Measurements from ENCODE around the gene GREM1.

Gene GREM1

GRCh38 chr15:32698773-32699390 is 18.9 kb upstream of the GREM1 start:
- no peak for DNase-seq

GRCh38 chr15:32700501-32701150 is 17.2 kb upstream of the GREM1 start:
- no peak for DNase-seq

GRCh38 chr15:32701863-32702262 is 15.9 kb upstream of the GREM1 start:
- no peak for DNase-seq

- no peak for DNase-seq
Measured at GRCh38 chr15:32704395-32704981, 13.3 kb upstream of the GREM1 start.

- no peak for DNase-seq
Measured at GRCh38 chr15:32705446-32705845, 12.4 kb upstream of the GREM1 start.

- DNase-seq = no peak
Measured at GRCh38 chr15:32706704-32707103, 11.1 kb upstream of the GREM1 start.

GRCh38 chr15:32707436-32707835 is 10.4 kb upstream of the GREM1 start:
- DNase-seq = no peak

- DNase-seq = no peak
Measured at GRCh38 chr15:32709295-32710033, 8.3 kb upstream of the GREM1 start.

GRCh38 chr15:32715276-32715675 is 2.5 kb upstream of the GREM1 start:
- no peak for DNase-seq

GRCh38 chr15:32716216-32716914 is 1.4 kb upstream of the GREM1 start:
- no peak for DNase-seq

- no peak for DNase-seq
Measured at GRCh38 chr15:32716915-32717425, 834 bp upstream of the GREM1 start.

GRCh38 chr15:32718227-32718820 is 520 bp downstream of the GREM1 start:
- no peak for DNase-seq

GRCh38 chr15:32718821-32719716 is 1.3 kb downstream of the GREM1 start:
- DNase-seq = no peak

GRCh38 chr15:32721596-32721995 is 3.8 kb downstream of the GREM1 start:
- DNase-seq = no peak

GRCh38 chr15:32722136-32722535 is 4.3 kb downstream of the GREM1 start:
- DNase-seq = no peak

- no peak for DNase-seq
Measured at GRCh38 chr15:32723171-32723948, 5.6 kb downstream of the GREM1 start.

GRCh38 chr15:32729700-32730395 is 12.0 kb downstream of the GREM1 start:
- DNase-seq = no peak

- DNase-seq = no peak
Measured at GRCh38 chr15:32730677-32731654, 13.2 kb downstream of the GREM1 start.

Data from stimulated activated naive CD4-positive, alpha-beta T cell treated with Interleukin-2 at 50 U/mL for 16 hours (primary cell).